AG10803 (cell line): Measurements from ENCODE around the gene DNAJC12.
"Not testable (repeated sequence)": the region's sequence is repeated elsewhere in the genome, so short reads cannot be mapped to it uniquely, and the experiment has no call there.

Experiments used
- DNase-seq: peaks from one replicate; pipeline ENCODE4 v3.0.0; 2010; ENCODE audit warnings: low read depth
- H3K4me3 ChIP-seq: 2 replicates; pipeline ENCODE4 v1.5.1; 2011; ENCODE audit warnings: mild to moderate bottlenecking, low read length, control low read depth
- CTCF ChIP-seq: conservative IDR thresholded peaks from 2 replicates; pipeline ENCODE4 v1.5.1; 2011; ENCODE audit warnings: mild to moderate bottlenecking, low read length, control low read depth, inconsistent platforms

Gene DNAJC12

DNA sequence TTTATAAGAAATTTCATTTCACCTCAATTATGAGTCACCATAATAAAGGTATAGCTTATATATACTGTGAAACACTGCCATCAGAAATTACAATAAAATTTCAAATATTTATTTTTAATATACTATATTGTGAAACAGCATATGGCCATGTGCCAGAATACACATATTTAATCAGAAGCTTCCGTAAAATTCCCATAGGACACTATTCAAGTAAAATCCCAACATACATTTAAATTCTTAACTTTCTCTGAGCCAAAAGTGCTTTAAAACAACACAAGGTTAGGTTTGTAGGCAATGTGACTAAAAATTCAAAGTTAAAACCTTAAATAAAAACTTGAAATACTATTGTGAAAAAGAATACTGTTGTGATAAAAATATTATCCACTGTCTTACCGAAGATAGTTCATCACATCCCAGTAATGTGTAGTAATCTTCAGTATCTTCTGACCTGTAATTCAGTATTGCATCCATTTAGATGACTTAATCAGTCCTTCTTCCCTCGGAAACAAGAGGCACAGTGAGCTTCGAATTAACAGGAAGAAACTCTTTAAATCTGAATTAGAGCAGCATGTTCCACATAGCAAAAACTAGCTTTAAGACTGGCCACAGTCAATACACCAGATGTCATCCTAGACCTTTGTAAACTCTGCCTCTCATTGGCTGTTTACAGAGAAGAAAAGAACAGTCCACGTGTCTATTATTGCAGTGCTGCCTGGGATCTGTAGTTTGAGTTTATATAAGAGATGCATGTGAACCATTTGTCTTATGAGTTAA, at the start of gene DNAJC12:
Gene DNAJC12, minus strand, starts transcription at position 648 of the 774 bp plus-strand sequence. Its CDS starts 177 bp downstream, at position 471.
- TF ChIP-seq CTCF: no peak
- no peak within 1 kb of the TSS for H3K4me3 ChIP-seq
- DNase-seq: peak; percentile 36

DNA sequence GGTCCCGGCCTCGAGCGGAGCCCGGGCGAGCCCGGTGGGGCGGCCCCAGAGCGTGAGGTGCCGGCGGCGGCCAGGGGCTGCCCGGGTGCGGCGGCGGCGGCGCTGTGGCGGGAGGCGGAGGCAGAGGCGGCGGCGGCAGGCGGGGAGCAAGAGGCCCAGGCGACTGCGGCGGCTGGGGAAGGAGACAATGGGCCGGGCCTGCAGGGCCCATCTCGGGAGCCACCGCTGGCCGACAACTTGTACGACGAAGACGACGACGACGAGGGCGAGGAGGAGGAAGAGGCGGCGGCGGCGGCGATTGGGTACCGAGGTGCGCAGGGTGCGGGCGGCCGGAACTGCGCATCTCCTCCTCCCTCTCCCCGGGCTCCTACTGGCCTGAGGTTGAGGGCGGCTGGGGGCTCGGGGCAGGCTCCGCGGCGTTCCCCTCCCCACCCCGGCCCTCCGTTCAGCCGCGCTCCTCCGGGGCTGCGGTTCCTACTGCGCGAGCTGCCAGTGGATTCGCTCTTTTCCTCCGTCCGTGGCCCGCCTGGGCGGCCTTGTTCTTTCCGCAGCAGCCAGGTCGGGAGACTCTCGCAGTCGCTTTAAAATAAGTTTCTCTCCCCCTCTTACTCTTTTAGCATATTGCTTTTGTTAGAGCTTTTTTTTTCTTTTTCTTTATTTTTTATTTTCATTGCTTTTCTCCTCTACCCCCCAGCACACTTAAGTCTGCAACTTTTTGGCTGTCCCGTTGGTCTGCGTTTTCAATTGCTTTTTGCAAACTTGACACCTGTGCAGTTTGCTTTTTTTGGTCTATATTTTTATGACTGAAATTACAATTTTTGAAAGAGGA, 47.1 kb upstream of the DNAJC12 start:
- H3K4me3 ChIP-seq: peak overlapping the region; percentile 76
- peak; percentile 83 for DNase-seq
- no peak for TF ChIP-seq CTCF

- H3K4me3 ChIP-seq: peak within 1 kb of the TSS; percentile 76
- TF ChIP-seq CTCF: no peak
- DNase-seq: peak; percentile 93
These were observed 46.4 kb upstream of the DNAJC12 start, which contains the start of gene SIRT1 for GRCh38 chr10:67884313-67884841. Gene SIRT1 (plus strand): TSS chr10:67884656. CDS start chr10:67884722, 66 bp downstream.

GRCh38 chr10:67883710-67884312, 45.8 kb upstream of the DNAJC12 start:
- peak; percentile 50 for DNase-seq
- H3K4me3 ChIP-seq: peak overlapping the region; percentile 76
- no peak for TF ChIP-seq CTCF

DNA sequence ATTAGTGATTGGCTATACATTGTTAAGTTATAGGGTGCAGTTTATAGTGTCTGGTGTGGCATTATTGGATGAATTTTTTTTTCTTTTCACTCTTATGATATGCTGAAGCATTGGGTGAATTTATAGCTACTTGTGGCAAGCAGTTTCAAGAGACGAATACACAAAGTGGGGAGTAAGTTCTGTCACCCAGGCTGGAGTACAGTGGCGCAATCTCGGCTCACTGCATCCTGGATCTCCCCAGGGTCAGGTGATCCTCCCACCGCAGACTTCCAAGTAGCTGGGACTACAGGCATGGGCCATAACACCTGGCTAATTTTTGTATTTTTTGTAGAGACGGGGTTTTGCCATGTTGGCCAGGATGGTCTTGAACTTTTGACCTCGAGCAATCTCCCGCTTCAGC, 40.1 kb upstream of the DNAJC12 start:
- TF ChIP-seq CTCF: no peak
- no peak for DNase-seq
- no peak overlapping the region for H3K4me3 ChIP-seq

DNA sequence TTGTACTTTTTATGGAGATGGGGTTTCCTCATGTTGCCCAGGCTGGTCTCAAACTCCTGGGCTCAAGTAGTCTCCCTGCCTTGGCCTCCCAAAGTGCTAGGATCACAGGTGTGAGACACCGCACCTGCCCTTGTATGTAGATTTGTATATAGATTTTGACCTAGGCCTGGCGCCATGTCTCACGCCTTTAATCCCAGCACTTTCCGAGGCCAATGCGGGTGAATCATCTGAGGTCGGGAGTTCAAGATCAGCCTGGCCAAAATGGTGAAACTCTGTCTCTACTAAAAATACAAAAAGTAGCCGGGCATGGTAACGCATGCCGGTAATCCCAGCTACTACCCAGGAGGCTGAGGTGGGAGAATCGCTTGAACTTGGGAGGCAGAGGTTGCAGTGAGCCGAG, 39.4 kb upstream of the DNAJC12 start:
- DNase-seq, H3K4me3 ChIP-seq: not testable (repeated sequence)
